Cardiac muscle cell (in vitro differentiated cells and primary cell): ENCODE results near the gene DIPK1C. TPM values are rescaled to one million over a fixed set of nuclear protein-coding genes. Genes with fewer than 3 reads are reported as not detected.

Experiments
- DNase-seq, 2 donors: peaks; one replicate each; pipeline versions ENCODE4 v3.0.0 to v3.0.0-alpha.2; 2010 to 2017; ENCODE audit warnings: low read depth in 1 of 2, low spot score in 1 of 2
- H3K27ac ChIP-seq: fragments of 200-600 bp; sonication (generic); 2 replicates; pipeline ENCODE4 v1.5.1; 2016
- H3K27me3 ChIP-seq: fragments of 200-600 bp; sonication (generic); 2 replicates; pipeline ENCODE4 v1.6.0; 2016; ENCODE audit warnings: control low read depth
- H3K36me3 ChIP-seq: fragments of 200-600 bp; sonication (generic); 2 replicates; pipeline ENCODE4 v1.5.1; 2016; ENCODE audit warnings: control low read depth
- H3K4me1 ChIP-seq: fragments of 200-600 bp; sonication (generic); 2 replicates; pipeline ENCODE4 v1.8.1; 2017; ENCODE audit warnings: low read depth, mild to moderate bottlenecking, mixed run types
- H3K4me3 ChIP-seq: fragments of 200-600 bp; sonication (generic); 2 replicates; pipeline ENCODE4 v1.5.1; 2016; ENCODE audit warnings: mild to moderate bottlenecking
- H3K9me3 ChIP-seq: fragments of 200-600 bp; sonication (generic); 2 replicates; pipeline ENCODE4 v1.5.1; 2017; ENCODE audit warnings: low read depth, mild to moderate bottlenecking, control low read depth
- CTCF ChIP-seq: IDR thresholded peaks from 2 replicates; pipeline ENCODE4 v1.5.1; 2012; ENCODE audit warnings: low read depth, mild to moderate bottlenecking, low read length
- polyA plus RNA-seq: library from polyadenylated mRNA; unstranded; fragments of >200 nt; fragmentation: Nextera tagmentation; extraction: Ambion mirVana; gene quantifications from 2 replicates; pipeline ENCODE4 v1.2.1, GENCODE V29; 2016
- total RNA-seq: library from RNA; depleted of rRNA; stranded (reverse); fragments of >200 nt; gene quantifications from 2 replicates; pipeline ENCODE4 v1.2.3, GENCODE V29; 2016

The DIPK1C gene
- total and polyA plus RNA-seq, 2 experiments from 2014 or later, result not detected

DNA sequence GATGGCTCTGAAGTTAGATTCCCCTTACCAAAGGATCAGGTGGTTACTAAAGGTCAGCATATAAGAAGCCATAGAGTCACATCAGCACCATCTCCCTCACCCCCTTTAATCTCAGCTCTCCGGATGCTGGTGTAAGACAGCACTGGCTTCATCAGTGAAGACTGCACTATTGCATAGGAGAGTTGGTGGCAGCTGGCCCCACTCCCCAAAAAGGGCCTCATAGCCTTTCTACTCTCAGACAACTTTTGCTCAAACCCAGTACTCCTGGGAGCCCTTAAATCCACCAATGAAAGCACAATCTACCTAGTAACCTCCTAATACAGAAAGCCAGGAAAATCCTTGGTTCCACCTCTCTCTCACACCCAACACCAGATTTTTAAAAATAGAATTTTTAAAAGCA, 6.9 kb upstream of the DIPK1C start:
- Histone ChIP-seq H3K4me1 (no peaks in the 10 kb centered on the region), H3K36me3 (no peaks in the 10 kb centered on the region), H3K9me3 (no peaks in the 10 kb centered on the region), H3K4me3 (no peak overlapping the region), H3K27ac (no peak overlapping the region), H3K27me3 (peaks cover 16% of the 10 kb centered on the region)
- DNase-seq, result no peak
- TF ChIP-seq CTCF, result no peak

DNA sequence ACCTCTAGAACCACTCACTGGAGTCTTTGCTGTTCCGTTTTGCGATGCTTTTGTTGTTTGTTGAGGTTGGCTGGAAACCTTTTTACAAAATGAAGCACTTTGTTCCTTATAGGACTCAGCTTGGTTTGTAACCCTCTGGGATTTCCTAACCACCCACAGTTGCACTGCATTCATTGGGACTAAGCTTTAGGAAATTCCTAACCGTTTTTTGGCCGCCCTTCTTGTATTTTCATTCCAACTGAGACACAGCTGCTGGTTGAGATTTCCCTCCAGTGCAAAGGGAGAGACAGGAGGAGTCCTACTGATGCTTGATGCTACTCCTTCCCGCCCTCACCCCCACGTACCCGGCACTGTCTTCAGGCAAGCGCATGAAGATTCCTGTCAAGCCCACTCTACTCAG, 6.1 kb upstream of the DIPK1C start:
- H3K9me3 ChIP-seq, result no peaks in the 10 kb centered on the region
- H3K36me3 ChIP-seq, result no peaks in the 10 kb centered on the region
- no peak for TF ChIP-seq CTCF
- H3K27me3 ChIP-seq, result peaks cover 23% of the 10 kb centered on the region
- peak in 1 of 2 donors; percentile 30 for DNase-seq
- H3K27ac ChIP-seq, result no peak overlapping the region
- H3K4me1 ChIP-seq, result no peaks in the 10 kb centered on the region
- no peak overlapping the region for H3K4me3 ChIP-seq

- no peak overlapping the region for H3K27ac ChIP-seq
- no peak for TF ChIP-seq CTCF
Observed at GRCh38 chr18:74460825-74461224, 3.7 kb upstream of the DIPK1C start.

DNA sequence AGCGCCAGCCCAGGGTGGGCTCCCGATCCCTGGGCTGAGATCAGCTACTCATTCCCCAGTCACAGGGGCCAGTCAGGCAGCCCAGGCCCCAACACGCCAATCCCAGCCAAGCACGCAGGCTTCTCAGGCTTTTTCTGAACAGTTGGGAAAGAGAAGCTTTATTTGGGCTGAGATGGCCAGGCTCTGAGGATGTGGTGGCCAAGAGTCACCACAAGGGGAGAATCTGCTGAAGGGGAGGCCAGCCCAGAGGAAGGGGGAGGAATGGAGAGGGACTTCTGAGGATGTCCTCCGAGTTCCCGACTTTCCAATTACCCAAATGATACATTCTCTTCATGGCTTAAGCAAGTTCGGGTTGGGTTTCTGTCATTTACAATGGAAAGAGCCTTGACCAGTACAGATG, 2.8 kb upstream of the DIPK1C start:
- TF ChIP-seq CTCF, result peak; percentile 32
- no peak overlapping the region for H3K27ac ChIP-seq
- DNase-seq, result no peak
- H3K36me3 ChIP-seq, result no peaks in the 10 kb centered on the region
- peaks cover 57% of the 10 kb centered on the region for H3K27me3 ChIP-seq
- H3K9me3 ChIP-seq, result no peaks in the 10 kb centered on the region
- H3K4me3 ChIP-seq, result no peak overlapping the region
- no peaks in the 10 kb centered on the region for H3K4me1 ChIP-seq

More at GRCh38 chr18:74460825-74461224, 3.7 kb upstream of the DIPK1C start:
- peaks cover 47% of the 10 kb centered on the region for H3K27me3 ChIP-seq
- no peaks in the 10 kb centered on the region for H3K4me1 ChIP-seq
- no peaks in the 10 kb centered on the region for H3K9me3 ChIP-seq
- H3K36me3 ChIP-seq, result no peaks in the 10 kb centered on the region
- DNase-seq, result no peak
- no peak overlapping the region for H3K4me3 ChIP-seq

- no peaks in the 10 kb centered on the region for H3K4me1 ChIP-seq
Observed at GRCh38 chr18:74457725-74458421, 765 bp upstream of the DIPK1C start.

More at GRCh38 chr18:74457725-74458421, 765 bp upstream of the DIPK1C start:
- DNase-seq, result no peak
- Histone ChIP-seq H3K27ac (no peak overlapping the region), H3K4me3 (no peak overlapping the region), H3K27me3 (peaks cover 67% of the 10 kb centered on the region), H3K36me3 (no peaks in the 10 kb centered on the region), H3K9me3 (no peaks in the 10 kb centered on the region)
- no peak for TF ChIP-seq CTCF
